T1000 (cell line): ENCODE data around the gene DYNLT5.
"Not testable (repeated sequence)": the region's sequence is repeated elsewhere in the genome, so short reads cannot be mapped to it uniquely, and the experiment has no call there.

ENCODE experiments used
- DNase-seq: peaks from one replicate; lab custom pipeline; 2025; ENCODE audit warnings: mixed read lengths; lab: John Stamatoyannopoulos, UW

Gene DYNLT5

GRCh38 chr1:66750577-66750976 lies 1.7 kb upstream of the DYNLT5 start:
- no peak for DNase-seq

- no peak for DNase-seq
Observed at GRCh38 chr1:66751160-66751559, 1.1 kb upstream of the DYNLT5 start.

- no peak for DNase-seq
Observed at GRCh38 chr1:66752671-66753371, 562 bp downstream of the DYNLT5 start.

- no peak for DNase-seq
Observed at GRCh38 chr1:66757722-66758240, 5.5 kb downstream of the DYNLT5 start.

GRCh38 chr1:66758241-66758755 lies 6.0 kb downstream of the DYNLT5 start:
- no peak for DNase-seq

- DNase-seq = no peak
Observed at GRCh38 chr1:66760506-66760905, 8.2 kb downstream of the DYNLT5 start.

- DNase-seq = no peak
Observed at GRCh38 chr1:66761221-66761620, 9.0 kb downstream of the DYNLT5 start.

- DNase-seq = peak; percentile 18
Observed at GRCh38 chr1:66764994-66765578, 12.8 kb downstream of the DYNLT5 start.

GRCh38 chr1:66767626-66768025 lies 15.4 kb downstream of the DYNLT5 start:
- DNase-seq = no peak

GRCh38 chr1:66768965-66769364 lies 16.7 kb downstream of the DYNLT5 start:
- no peak for DNase-seq

- DNase-seq = no peak
Observed at GRCh38 chr1:66769512-66770229, 17.4 kb downstream of the DYNLT5 start.

GRCh38 chr1:66770240-66770639 lies 18.0 kb downstream of the DYNLT5 start:
- no peak for DNase-seq

- DNase-seq = no peak
Observed at GRCh38 chr1:66770694-66771093, 18.4 kb downstream of the DYNLT5 start.

GRCh38 chr1:66773227-66773626 lies 21.0 kb downstream of the DYNLT5 start:
- DNase-seq = no peak

GRCh38 chr1:66774438-66774837 lies 22.2 kb downstream of the DYNLT5 start:
- no peak for DNase-seq

GRCh38 chr1:66775646-66776045 lies 23.4 kb downstream of the DYNLT5 start:
- no peak for DNase-seq

- no peak for DNase-seq
Observed at GRCh38 chr1:66777831-66778230, 25.6 kb downstream of the DYNLT5 start.

GRCh38 chr1:66778266-66778665 lies 26.0 kb downstream of the DYNLT5 start:
- DNase-seq = no peak

GRCh38 chr1:66778969-66779368 lies 26.7 kb downstream of the DYNLT5 start:
- no peak for DNase-seq

- DNase-seq = no peak
Observed at GRCh38 chr1:66779475-66780078, 27.3 kb downstream of the DYNLT5 start.

- DNase-seq = not testable (repeated sequence)
Observed at GRCh38 chr1:66785800-66786199, 33.5 kb downstream of the DYNLT5 start.

- no peak for DNase-seq
Observed at GRCh38 chr1:66787641-66788040, 35.4 kb downstream of the DYNLT5 start.
